A549 (cell line): Measurements from ENCODE around the gene ADAP1. TPM values are rescaled to one million over a fixed set of nuclear protein-coding genes. Genes with fewer than 3 reads are reported as not detected.

Experiments used
- ATAC-seq, 2 experiments: fragments of 200-7000 bp in 1 of 2; fragments of >200 bp in 1 of 2; cut with Nextera tagmentation in 1 of 2; cut with Tn5 transposase in 1 of 2; 3 replicates each; pipeline versions ENCODE4 v1.8.0 to v1.9.1; 2018 to 2020; ENCODE audit warnings: mild to moderate bottlenecking in 1 of 2, moderate library complexity in 1 of 2
- CTCF ChIA-PET: fragments of 300-600 bp; sonication (Branson Sonifier 250); formaldehyde crosslinking; extraction: SDS; loops from one replicate; lab custom pipeline; 2021; ENCODE audit warnings: antibody characterized with exemption, inconsistent platforms; lab: Yijun Ruan, JAX
- POLR2A ChIA-PET: fragments of 350-600 bp; formaldehyde crosslinking; extraction: SDS; loops from one replicate; lab custom pipeline; 2021; ENCODE audit warnings: antibody characterized with exemption, inconsistent platforms; lab: Yijun Ruan, JAX
- DNase-seq, 2 experiments: peaks; one replicate each; pipeline versions ENCODE4 v3.0.0 to v3.0.0-alpha.2; 2011 to 2016; ENCODE audit warnings: low read depth in 1 of 2, low spot score in 1 of 2
- FAIRE-seq: peaks from 2 replicates; lab custom pipeline; 2011; peaks lifted over from hg19 to GRCh38; lab: Jason Lieb, UNC
- H3K27ac ChIP-seq, 2 experiments: fragments of >200 bp; sonication (Bioruptor Twin); formaldehyde crosslinking; 3 replicates each; pipeline ENCODE4 v1.5.1; 2016 to 2017
- H3K4me1 ChIP-seq: fragments of >200 bp; sonication (Bioruptor Twin); formaldehyde crosslinking; 3 replicates; pipeline ENCODE4 v1.6.1; 2016
- H3K4me2 ChIP-seq: fragments of >200 bp; sonication (Bioruptor Twin); formaldehyde crosslinking; 3 replicates; pipeline ENCODE4 v1.6.1; 2016
- H3K4me3 ChIP-seq: fragments of >200 bp; sonication (Bioruptor Twin); formaldehyde crosslinking; 3 replicates; pipeline ENCODE4 v1.5.1; 2016
- H3K9me3 ChIP-seq: fragments of >200 bp; sonication (Bioruptor Twin); formaldehyde crosslinking; 3 replicates; pipeline ENCODE4 v1.6.1; 2016
- BHLHE40 ChIP-seq: IDR thresholded peaks from 2 replicates; pipeline ENCODE4 v1.6.1; 2012; ENCODE audit warnings: low read depth, low read length, inconsistent platforms
- CBX2 ChIP-seq: fragments of 200-600 bp; sonication (generic); IDR thresholded peaks from 2 replicates; pipeline ENCODE4 v1.6.1; 2016; ENCODE audit warnings: low read depth, mild to moderate bottlenecking, borderline replicate concordance
- E2F6 ChIP-seq: IDR thresholded peaks from 2 replicates; pipeline ENCODE4 v1.6.1; 2012; ENCODE audit warnings: low read depth, borderline replicate concordance
- ELK1 ChIP-seq: fragments of 150-350 bp; IDR thresholded peaks from 2 replicates; pipeline ENCODE4 v1.6.1; 2014; ENCODE audit warnings: low read depth, mild to moderate bottlenecking, low read length
- FOSL2 ChIP-seq, 2 experiments: fragments of 450-650 bp in 1 of 2; fragments of >200 bp in 1 of 2; sonication (Bioruptor Twin) in 1 of 2; formaldehyde crosslinking; IDR thresholded peaks; 2 replicates each; pipeline versions ENCODE4 v1.5.0 to v1.6.1; 2016 to 2020; ENCODE audit warnings: mild to moderate bottlenecking in 1 of 2, moderate library complexity in 1 of 2
- HES2 ChIP-seq: fragments of >200 bp; sonication (Bioruptor Twin); formaldehyde crosslinking; IDR thresholded peaks from 2 replicates; pipeline ENCODE4 v1.6.1; 2016
- HEYL ChIP-seq: fragments of 250-450 bp; sonication (Bioruptor Pico); IDR thresholded peaks from 2 replicates; pipeline ENCODE4 v1.8.0; 2021; ENCODE audit warnings: mild to moderate bottlenecking, moderate library complexity
- HOXA7 ChIP-seq: fragments of 250-450 bp; sonication (Bioruptor Pico); IDR thresholded peaks from 2 replicates; pipeline ENCODE4 v1.5.0; 2020; ENCODE audit warnings: mild to moderate bottlenecking, moderate library complexity
- MYC ChIP-seq: IDR thresholded peaks from 2 replicates; pipeline ENCODE4 v1.6.1; 2012; ENCODE audit warnings: mild to moderate bottlenecking, inconsistent platforms, low read length, improper control_type of control experiment, borderline replicate concordance
- PBX3 ChIP-seq: IDR thresholded peaks from 2 replicates; pipeline ENCODE4 v1.6.1; 2012
- RCOR1 ChIP-seq: fragments of 150-350 bp; IDR thresholded peaks from 2 replicates; pipeline ENCODE4 v1.6.1; 2014; ENCODE audit warnings: antibody characterized with exemption, low read length, low read depth
- RFX5 ChIP-seq: fragments of 450-650 bp; IDR thresholded peaks from 2 replicates; pipeline ENCODE4 v1.7.1; 2014; ENCODE audit warnings: antibody characterized with exemption, mild to moderate bottlenecking, moderate library complexity
- RNF2 ChIP-seq: fragments of 200-600 bp; sonication (generic); IDR thresholded peaks from 2 replicates; pipeline ENCODE4 v1.6.1; 2016; ENCODE audit warnings: low read depth, mild to moderate bottlenecking, antibody characterized with exemption, moderate library complexity, borderline replicate concordance
- SREBF2 ChIP-seq: fragments of 450-650 bp; IDR thresholded peaks from 2 replicates; pipeline ENCODE4 v1.6.1; 2014; ENCODE audit warnings: mild to moderate bottlenecking, moderate library complexity
- ZC3H11A ChIP-seq: fragments of 450-650 bp; IDR thresholded peaks from 2 replicates; pipeline ENCODE4 v1.6.1; 2014; ENCODE audit warnings: antibody characterized with exemption, mild to moderate bottlenecking
- WGBS: methylation state at CpG from one replicate; pipeline ENCODE4 v1.1.6; 2017; ENCODE audit errors: missing lambda C conversion rate; 5-methylcytosine and 5-hydroxymethylcytosine counted together
- polyA plus RNA-seq, 4 experiments: library from polyadenylated mRNA; depleted of rRNA in 3 of 4; stranded (reverse); fragments of >200 nt; fragmentation: RNase III in 1 of 4; extraction: RNeasy Plus Mini Kit Qiagen cat#74134 plus additional on column Dnase treatment in 1 of 4; gene quantifications; 2 replicates in 3 of 4; 3 replicates in 1 of 4; pipeline ENCODE4 v1.2.3, GENCODE V29; 2011 to 2017

Gene ADAP1
- polyA plus RNA-seq, 2 of the 4 experiments (the other 2 are of a cell fraction): 1.7 to 2.5 TPM

GRCh38 chr7:968205-969105 lies 14.0 kb upstream of the ADAP1 start:
- 96% methylated on average over 20 of the region's 24 CpGs for WGBS
- no peak for FAIRE-seq
- POLR2A ChIA-PET: no interaction called here
- DNase-seq: no peak
- Histone ChIP-seq H3K9me3 (no peaks in the 10 kb centered on the region), H3K4me3 (no peak overlapping the region), H3K27ac (no peak overlapping the region), H3K4me2 (no peak overlapping the region), H3K4me1 (peaks cover 4% of the 10 kb centered on the region; the same call in 1 of the 3 replicates)
- ATAC-seq: no peak
- CTCF ChIA-PET: interaction anchor here (0.7 to 2.9 kb wide), 9 partner anchors 9 to 463 kb away, joined by 3 to 18 read pairs (median 4); no protein-coding TSS in a partner anchor
- no peak for TF ChIP-seq ZC3H11A

- TF ChIP-seq HES2: no peak
- no peak for TF ChIP-seq CBX2
- no peak for TF ChIP-seq ZC3H11A
- no peak for TF ChIP-seq RCOR1
- no peak for TF ChIP-seq RFX5
- TF ChIP-seq SREBF2: no peak
- no peak for TF ChIP-seq E2F6
- TF ChIP-seq HEYL (CRISPR knock-in tag): no peak
- no peak for TF ChIP-seq PBX3
- TF ChIP-seq HOXA7: no peak
- TF ChIP-seq ELK1: no peak
- no peak for TF ChIP-seq MYC
- no peak for TF ChIP-seq BHLHE40
- no peak for TF ChIP-seq FOSL2 (IDR thresholded peaks at IDR 0.05)
- no peak for TF ChIP-seq FOSL2 (CRISPR knock-in tag; IDR thresholded peaks at IDR 0.05)
- TF ChIP-seq RNF2: no peak
- FAIRE-seq (no peak), DNase-seq (no peak), ATAC-seq (no peak)
- POLR2A ChIA-PET: interaction anchor here (0.6 kb wide), 1 partner anchor 1370 kb away, joined by 3 read pairs; no protein-coding TSS in a partner anchor
- no peaks in the 10 kb centered on the region for H3K9me3 ChIP-seq
- 96% methylated on average over 39 of the region's 39 CpGs for WGBS
- no peaks in the 10 kb centered on the region for H3K4me1 ChIP-seq
- CTCF ChIA-PET: interaction anchor here (1.2 to 2.9 kb wide), 5 partner anchors 11 to 98 kb away, joined by 3 to 18 read pairs (median 8); no protein-coding TSS in a partner anchor
- no peak overlapping the region for H3K27ac ChIP-seq
- no peak overlapping the region for H3K4me3 ChIP-seq
- no peak overlapping the region for H3K4me2 ChIP-seq
Observed at GRCh38 chr7:967361-968082, 13.0 kb upstream of the ADAP1 start.
